Stimulated activated CD4-positive, alpha-beta T cell treated with anti-CD3 and anti-CD28 coated beads, Interleukin-4, amount 100 ng/mL, for 24 hours (primary cell): ENCODE measurements around the gene PHETA1.
"Not testable (repeated sequence)": the region's sequence is repeated elsewhere in the genome, so short reads cannot be mapped to it uniquely, and the experiment has no call there.

ENCODE experiments used
- DNase-seq: peaks from one replicate; pipeline ENCODE4 v3.0.0-alpha.2; 2020

PHETA1 gene

DNA sequence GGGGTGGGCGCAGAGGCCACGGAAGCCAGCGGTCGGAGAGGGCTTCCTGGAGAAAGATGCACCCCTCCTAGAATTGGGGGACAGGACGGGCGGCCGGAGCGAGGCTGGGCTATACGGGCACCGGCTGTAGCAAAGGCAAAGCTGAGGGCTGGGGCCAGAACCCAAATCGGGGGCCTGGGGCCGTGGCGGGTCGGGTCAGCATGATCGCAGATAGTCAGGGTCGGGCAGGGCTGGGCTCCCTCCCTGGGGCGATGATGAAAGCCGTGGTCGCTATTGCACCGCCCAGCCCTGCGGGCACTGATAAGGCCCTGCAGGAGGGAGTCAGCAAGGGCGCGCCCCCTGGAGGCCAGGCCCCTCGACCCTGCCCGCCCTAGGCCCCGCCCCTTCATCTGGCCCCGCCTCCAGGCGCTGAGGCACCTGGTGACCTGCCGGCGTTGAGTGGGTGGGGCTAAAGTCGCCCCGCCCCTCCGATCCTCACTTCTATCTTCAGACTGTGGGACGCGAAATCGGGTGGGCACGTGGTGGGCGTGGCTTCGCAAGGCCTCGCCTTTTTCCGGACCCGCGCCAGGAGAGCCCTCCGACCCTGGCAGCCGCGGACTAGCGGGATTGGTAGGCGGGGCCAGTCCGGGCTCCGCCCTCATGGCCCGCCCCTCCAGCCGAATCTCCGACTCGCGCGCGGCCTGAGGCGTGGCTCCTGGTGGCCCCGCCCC is 36.4 kb upstream of the PHETA1 start:
- DNase-seq, result peak; percentile 98

DNA sequence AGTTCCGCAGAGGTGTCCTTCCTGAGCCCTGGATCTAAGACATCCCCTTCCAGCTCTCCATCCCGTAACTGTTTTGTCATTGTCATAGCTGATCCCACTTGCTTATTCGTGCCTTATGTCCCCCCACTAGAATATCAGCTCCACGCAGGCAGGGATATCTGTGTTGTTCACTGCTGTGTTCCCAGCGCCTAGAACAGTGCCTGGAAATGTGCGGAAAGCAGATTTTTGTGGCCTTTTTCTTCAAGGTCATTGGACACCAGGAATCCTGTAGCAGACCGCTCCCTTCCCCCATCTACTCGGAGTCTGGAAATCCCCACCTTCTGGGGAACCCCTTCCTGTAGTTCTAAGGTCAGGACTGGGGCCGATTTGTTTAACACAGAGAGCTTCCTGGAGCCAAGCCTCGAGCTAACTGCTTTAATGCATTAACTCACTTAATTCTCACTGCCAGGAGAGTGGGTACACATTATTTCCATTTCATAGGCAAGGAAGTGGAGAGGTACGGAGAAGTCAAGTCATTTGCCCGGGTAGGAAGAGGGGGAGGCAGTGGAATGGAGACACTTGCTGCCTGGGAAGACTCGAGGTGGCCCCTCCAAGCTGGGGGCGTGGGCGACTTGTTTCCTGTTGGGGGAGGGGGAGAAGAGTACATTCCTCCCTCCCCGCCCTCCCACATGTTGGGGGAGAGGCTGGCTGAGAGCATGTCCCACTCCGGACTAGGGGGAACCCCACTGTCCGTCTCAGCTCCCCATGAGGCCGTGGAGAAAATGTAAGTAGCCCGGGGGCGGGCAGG is 35.7 kb upstream of the PHETA1 start:
- DNase-seq, result peak; percentile 77

DNA sequence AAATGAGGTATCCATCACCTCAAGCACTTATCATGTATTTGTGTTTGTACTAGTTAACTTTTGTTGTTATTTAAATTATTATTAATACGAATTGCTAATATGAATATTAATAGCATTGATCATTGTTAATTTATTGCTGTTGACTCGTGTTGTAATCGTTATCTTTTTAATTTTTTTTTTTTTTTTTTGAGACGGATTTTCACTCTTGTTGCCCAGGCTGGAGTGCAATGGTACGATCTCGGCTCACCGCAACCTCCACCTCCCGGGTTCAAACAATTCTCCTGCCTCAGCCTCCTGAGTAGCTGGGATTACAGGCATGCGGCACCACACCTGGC is 33.6 kb upstream of the PHETA1 start:
- not testable (repeated sequence) for DNase-seq

DNA sequence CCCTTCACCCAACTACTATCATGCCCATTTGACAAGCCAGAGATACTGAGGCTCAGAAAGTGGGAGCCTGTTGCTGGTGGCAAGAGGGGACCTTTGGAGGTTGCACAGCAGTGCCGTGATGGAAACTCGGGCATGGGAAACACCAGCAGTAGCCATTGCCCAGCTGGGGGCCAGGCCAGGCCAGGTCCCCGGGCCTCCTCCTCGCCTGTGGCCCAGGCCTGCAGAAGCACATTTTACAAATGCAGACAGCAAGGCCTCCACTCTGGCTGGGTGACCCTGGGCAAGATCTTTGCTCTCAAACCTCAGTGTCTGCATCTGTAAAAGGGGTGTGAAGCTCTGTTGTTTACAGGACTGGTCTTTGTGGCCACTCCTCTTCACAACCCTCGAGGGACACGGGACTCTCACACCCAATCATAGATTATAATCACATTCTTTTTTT is 32.3 kb upstream of the PHETA1 start:
- no peak for DNase-seq

DNA sequence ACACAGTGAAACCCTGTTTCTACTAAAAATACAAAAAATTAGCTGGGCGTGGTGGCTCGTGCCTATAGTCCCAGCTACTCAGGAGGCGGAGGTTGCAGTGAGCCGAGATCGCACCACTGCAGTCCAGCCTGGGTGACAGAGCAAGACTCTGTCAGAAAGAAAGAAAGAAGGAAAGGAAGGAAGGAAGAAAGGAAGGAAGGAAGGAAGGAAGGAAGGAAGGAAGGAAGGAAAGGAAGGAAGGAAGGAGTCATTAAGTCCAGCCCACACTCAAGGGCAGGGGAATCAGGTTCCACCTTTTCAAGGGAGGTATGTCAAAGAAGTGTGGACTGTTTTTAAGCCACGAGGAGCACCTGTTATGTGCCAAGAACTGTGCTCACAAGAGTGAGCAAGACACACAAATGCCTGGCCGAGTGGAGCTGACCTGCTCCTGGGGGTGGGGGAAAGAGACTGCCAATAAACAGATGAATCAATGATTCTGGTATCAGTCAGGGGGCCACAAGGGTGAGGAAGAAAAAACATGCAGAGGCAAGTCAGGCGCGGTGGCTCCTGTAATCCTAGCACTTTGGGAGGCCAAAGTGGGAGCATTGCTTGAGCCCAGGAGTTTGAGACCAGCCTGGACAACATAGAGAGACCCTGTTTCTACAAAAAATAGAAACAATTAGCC is 31.0 kb upstream of the PHETA1 start:
- not testable (repeated sequence) for DNase-seq

DNA sequence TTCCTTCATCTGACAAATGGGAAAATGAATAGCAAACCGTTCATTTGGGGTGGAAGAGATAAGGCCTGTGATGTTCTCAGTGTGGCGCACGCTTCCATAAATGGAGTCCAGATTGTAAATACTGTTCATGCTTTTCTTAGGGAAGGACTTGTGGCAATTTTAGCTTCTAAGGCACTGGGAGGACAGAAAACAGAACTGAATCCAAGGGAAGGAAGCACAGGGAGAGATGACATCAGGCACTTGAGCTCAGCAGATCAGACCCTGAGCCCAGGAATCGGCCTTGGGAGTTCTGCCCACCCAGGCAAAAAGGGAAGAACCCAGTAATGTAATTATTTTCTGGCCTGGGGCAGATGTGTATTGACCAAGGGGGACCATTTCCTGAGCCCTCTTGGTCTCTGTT is 29.6 kb upstream of the PHETA1 start:
- DNase-seq, result no peak

DNA sequence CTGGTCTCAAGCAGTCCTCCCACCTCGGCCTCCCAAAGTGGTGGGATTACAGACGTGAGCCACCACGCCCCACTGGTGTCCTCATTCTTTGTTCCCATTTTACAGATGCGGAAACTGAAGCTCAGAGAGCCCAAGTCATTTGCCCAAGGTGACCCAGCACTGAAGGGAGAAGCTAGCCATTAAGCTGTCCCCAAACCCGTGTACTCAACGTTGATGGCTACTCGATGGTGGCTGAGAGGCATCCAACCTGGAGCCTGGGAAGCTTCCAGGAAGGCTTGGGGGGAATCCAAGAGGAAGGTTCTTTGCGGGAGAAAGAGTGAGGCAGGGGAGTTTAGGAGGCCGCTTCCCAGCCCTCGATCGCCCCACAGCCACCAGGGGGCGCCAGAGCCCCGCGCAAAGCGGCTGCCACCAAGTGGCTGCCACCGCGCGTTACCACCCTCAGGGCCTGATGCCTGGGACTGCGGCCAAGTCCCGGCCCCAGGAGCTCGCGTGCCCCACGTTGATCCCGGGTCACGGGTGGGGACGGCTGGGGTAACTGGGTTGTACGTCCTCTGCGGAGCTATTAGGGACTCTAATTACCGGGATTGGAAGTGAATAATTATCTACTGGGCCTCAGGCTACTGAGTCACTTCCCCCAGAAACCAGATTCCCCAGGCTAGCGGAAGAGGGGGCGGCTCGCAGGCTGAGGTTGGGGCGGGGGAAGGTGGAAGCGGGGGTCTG is 28.0 kb upstream of the PHETA1 start:
- peak; percentile 88 for DNase-seq

DNA sequence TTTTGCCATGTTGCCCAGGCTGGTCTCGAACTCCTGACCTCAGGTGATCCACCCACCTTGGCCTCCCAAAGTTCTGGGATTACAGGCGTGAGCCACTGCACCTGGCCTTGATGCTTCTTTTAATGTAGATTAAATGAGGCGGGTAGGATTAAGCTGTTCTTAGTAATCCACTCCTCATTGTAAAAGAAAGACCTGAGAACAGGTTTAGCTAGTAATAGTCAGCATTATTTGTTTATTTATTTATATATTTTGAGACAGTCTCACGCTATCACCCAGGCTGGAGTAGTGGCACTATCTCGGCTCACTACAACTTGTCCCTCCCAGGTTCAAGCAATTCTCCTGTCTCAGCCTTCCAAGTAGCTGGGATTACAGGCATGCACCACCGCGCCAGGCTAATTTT is 27.4 kb upstream of the PHETA1 start:
- DNase-seq, result not testable (repeated sequence)

DNA sequence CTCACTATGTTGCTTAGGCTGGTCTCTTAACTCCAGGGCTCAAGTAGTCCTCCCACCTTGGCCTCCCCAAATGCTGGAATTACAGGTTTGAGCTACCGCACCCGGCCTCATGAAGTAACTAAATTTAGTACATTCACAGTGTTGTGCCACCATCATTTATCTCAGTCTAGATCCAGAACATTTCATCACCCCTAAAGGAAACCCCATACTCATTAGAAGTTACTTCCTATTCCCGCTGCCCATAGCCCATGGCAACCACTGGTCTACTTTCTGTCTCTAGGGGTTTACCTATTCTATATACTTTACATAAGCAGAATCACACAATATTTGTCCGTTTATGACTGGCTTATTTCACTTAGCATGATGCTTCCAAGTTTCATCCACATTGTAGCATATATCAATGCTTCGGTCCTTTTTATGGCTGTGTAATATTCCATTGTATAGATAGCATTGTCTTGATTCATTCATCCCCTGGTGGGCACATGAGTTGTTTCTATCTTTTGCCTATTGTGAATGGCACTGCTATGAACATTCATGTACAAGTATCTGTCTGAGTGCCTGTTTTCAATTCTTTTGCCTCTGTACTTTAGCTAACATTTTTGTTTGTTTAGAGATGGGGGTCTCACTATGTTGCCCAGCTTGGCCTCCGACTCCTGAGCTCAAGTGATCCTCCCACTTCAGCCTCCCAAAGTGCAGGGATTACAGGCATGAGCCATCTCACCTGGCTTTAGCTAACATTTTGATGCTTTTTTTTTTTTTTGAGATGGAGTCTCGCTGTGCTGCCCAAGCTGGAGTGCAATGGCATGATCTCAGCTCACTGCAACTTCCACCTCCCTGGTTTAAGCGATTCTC is 26.7 kb upstream of the PHETA1 start:
- no peak for DNase-seq

DNA sequence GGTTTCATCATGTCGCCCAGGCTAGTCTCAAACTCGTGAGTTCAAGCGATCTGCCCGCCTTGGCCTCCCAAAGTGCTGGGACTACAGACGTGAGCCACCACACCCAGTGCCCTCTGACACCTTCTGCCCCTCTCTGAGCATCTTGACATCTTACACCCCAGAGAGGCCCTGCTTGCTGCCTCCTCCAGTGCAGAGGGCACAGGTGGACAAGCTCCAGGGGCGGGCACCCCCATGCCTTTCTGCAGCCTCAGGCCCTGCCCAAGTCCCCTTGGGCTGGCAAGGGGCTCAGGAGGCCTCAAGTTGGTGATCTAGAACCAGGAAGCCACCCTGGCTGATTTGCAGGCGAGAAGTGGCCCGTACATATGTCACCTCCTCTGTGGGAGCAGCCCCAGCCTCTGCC is 25.6 kb upstream of the PHETA1 start:
- no peak for DNase-seq

DNA sequence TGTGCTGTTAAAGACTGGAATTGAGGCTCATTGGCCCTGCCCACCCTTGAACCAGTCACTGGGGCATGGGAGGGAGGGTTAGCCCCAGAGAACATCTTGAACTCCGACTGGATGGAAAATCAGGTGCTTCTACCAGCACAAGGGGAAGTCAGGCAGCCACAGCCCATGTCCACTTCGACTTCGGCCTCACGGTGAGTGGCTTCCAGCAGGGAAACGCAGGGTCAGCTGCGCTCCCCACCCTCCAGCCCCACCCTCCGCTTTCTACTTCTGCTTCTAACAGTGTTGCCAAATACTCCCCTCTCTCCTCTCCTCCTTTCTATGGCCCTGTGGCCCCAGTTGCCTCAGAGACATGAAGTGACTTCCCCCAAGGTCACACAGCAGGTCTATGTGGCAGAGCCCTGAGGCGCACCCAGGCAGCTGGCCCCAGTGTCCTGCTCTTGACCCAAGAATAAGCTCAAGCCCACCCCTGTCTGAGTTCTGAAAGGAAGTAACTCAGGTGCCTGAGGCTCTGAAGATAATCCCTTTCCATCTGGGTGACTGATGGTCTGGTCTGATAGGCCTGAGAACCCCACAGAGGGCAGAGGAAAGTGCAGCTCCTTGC is 24.9 kb upstream of the PHETA1 start:
- no peak for DNase-seq

DNA sequence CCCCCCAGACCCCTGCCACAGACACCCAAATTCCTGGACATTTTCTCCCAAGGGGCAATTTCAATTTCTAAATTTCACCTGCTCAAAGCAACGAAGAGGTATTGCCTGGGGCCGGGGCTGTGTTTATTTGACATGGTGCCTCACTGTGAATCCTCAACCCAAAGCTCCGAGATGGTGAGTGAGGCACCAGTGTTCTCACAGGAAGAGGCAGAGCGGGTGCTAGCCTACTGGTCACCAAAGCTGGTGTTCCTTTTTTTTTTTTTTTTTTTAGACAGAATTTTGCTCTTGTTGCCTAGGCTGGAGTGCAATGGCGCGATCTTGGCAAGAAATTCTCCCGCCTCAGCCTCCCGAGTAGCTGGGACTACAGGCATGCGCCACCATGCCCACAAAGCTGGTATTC is 22.0 kb upstream of the PHETA1 start:
- DNase-seq, result no peak

DNA sequence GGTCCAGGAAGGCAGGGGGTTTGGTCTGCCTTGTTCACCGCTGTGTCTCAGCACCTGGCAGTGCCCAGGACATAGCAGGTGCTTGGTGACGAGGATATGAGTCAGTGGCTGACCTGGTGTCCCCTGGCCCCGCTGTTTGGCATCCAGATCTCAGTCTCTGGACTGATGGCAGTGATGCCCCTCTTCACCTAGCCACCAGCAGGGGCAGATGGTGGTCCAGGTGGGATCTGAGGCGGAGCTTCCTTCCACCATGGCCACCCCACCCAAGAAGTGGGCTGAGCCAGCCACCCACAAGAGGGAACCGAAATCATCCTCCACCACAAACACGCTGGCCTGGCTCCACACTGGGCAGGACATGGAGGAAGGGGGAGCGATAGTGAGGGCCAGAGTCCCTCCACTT is 20.7 kb upstream of the PHETA1 start:
- DNase-seq, result no peak

DNA sequence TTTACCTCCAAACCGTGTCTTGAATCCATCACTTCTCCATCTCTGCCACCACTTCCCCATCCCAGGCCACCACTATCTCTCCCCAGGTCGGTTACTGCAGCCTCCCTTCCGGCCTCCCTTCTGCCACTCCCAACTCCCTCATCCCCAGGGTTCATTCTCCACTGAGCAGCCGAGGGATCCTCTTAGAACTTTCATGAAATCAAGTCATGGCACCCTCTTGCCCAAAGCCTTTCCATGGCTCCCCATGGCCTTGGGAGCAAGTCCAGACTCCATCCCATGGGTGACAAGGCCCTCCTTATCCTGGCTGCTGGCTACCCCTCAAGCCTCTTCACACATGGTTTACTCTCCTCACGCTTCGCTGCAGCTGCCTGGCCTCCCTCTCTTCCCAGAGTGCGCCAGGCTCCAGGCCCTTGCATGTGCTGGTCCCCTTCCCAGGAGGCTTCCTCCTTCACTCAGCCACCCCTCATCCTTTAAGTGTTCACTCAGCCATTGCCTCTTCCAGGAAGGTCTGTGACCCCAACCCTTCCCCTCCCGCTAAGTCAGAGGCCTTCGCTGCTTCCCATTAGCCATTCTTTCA is 18.9 kb upstream of the PHETA1 start:
- DNase-seq, result no peak

DNA sequence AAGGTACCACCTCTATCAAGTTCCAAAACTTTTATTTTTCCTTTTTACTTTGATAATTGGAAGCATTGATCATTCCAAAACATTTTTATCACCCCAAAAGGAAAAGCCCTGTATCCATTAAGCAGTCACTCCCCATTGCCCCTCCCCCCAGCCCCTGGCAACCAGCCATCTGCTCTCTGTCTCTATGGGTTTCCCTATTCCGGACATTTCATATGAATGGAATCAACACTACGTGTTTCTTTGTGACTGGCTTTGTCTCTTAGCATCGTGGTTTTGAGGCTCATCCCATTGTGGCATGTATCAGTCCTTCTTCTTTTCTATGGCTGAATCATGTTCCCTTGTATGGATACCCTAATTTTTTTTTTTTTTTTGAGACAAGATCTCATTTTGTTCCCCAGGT is 18.0 kb upstream of the PHETA1 start:
- no peak for DNase-seq

DNA sequence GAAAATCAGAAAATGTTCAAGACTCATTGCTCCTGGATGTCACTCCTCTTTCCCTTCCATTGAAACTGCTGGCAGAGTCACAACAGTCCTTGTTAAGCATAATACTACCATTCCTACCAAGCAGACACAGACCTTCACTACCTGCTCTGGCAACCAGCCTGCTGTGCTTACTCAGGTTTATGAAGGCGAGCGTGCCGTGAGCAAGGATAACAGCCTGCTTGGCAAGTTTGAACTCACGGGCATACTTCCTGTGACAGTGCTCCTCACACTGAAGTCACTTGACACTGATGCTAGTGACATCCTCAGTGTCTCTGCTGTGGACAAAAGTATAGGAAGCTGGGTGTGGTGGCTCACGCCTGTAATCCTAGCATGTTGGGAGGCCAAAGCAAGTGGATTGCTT is 15.7 kb upstream of the PHETA1 start:
- no peak for DNase-seq

DNA sequence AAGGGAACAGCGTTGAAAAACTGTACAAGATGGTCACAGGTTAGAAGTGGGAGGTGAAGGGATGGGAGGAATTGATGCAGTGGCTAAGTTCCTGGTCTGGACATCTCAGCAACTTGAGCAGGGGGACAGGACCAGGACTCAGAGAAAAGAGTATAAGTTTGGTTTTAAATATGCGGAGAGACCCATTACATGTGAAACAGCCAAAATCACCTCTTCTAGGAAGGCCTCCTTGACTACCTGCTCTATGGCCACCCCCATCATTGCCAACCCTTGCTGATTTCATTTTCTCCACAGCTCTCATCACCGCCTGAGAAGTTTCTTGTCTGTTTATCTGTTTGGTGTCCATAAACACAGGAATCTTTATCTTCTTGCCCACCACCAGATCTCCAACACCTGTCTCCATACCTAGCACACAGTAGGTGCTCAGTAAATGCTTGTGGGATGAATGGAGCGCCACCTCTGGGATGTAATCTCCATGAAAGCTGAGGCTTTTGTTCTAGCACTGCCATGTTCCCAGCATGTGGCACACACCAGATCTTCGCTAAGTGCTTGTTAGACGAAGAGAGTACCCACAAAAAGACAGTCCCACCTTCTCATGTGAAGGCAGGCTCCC is 11.2 kb upstream of the PHETA1 start:
- no peak for DNase-seq

DNA sequence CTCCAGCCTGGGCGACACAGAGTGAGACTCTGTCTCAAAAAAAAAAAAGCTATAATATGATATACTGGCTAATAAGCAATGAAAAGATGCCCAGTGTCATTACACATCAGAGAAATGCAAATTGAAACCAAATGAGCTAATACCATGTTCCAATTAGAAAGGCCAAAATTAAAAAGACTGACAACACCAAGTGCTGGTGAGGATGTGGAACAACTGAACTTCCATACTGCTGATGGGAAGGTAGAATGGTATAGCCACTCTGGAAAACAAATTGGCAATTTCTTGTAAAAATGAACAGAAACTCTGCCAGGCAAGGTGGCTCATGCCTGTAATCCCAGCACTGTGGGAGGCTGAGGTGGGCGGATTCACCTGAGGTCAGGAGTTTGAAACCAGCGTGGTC is 8.5 kb upstream of the PHETA1 start:
- DNase-seq, result no peak

DNA sequence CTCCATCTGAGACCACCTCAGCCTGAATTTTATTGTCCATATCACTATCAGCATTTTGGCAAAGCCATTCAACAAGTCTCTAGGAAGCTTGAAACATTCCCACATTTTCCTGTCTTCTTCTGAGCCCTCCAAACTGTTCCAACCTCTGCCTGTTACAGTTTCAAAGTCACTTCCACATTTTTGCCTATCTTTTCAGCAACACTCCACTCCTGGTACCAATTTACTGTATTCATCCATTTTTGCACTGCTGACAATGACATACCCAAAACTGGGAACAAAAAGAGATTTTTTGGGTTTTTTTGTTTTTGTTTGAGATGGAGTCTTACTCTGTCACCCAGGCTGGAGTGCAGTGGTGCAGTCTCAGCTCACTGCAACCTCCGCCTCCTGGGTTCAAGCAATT is 4.3 kb upstream of the PHETA1 start:
- DNase-seq, result not testable (repeated sequence)

DNA sequence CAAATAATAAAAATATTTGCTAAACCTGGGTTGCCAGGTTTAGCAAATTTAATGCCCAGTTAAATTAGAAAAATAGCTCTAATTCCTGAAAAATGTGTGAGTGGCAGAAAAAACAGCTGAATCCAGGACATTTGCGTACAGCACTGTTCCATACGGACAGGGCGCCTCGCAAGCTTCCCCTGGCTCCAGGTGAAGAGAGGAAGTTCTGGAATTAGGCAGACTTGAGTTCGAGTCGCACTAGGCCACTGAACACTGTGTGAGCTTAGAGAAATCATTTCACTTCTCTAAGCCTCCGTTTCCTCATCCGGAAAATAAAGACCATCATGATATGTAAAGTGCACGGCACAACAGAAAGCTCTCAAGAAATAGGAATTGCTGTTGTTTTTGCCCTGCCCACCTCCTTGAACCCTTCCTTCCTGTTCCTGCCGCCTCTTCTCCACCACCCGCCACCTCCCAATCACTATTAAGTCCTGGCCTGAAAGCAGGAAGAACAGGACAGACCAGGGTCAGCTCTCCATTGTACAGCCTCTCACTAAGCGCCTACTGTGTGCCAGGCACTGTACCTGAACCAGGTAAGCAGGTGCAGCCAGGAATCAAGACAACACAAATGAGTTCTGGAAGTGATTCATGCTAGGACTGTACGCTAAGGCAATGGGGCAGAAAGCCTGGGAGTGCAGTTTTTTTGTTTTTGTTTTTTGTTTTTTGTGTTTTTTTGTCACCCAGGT is 763 bp upstream of the PHETA1 start:
- no peak for DNase-seq
